ENCODE measurements around the gene CABLES1. TPM values are rescaled to one million over a fixed set of nuclear protein-coding genes. Genes with fewer than 3 reads are reported as not detected.

CABLES1 gene
- polyA plus RNA-seq, 1 donor: 11.1 TPM

GRCh38 chr18:23217781-23218180, 82.5 kb downstream of the CABLES1 start:
- WGBS (ENCODE audit: insufficient coverage, low lambda C conversion rate): no CpG with 5 or more reads among the region's 11 CpGs
- peaks cover 15% of the 10 kb centered on the region for H3K36me3 ChIP-seq (ENCODE audit: control insufficient read depth, insufficient read depth, low read length)
- no peak overlapping the region for H3K27ac ChIP-seq (ENCODE audit: low read length)
- no peaks in the 10 kb centered on the region for H3K27me3 ChIP-seq (ENCODE audit: control insufficient read depth, insufficient read depth, low read length)
- no peaks in the 10 kb centered on the region for H3K4me1 ChIP-seq (ENCODE audit: control insufficient read depth, insufficient read depth, low read length)
- H3K4me3 ChIP-seq (ENCODE audit: low read length): no peak overlapping the region
- DNase-seq: no peak
- no peaks in the 10 kb centered on the region for H3K9me3 ChIP-seq (ENCODE audit: control insufficient read depth, low read depth, low read length)

GRCh38 chr18:23220355-23220754, 85.1 kb downstream of the CABLES1 start:
- Histone ChIP-seq H3K27ac (ENCODE audit: low read length) (no peak overlapping the region), H3K9me3 (ENCODE audit: control insufficient read depth, low read depth, low read length) (no peaks in the 10 kb centered on the region), H3K4me3 (ENCODE audit: low read length) (no peak overlapping the region), H3K36me3 (ENCODE audit: control insufficient read depth, insufficient read depth, low read length) (peaks cover 7% of the 10 kb centered on the region), H3K4me1 (ENCODE audit: control insufficient read depth, insufficient read depth, low read length) (no peaks in the 10 kb centered on the region), H3K27me3 (ENCODE audit: control insufficient read depth, insufficient read depth, low read length) (no peaks in the 10 kb centered on the region)
- no CpG with 5 or more reads among the region's 8 CpGs for WGBS (ENCODE audit: insufficient coverage, low lambda C conversion rate)
- DNase-seq: no peak

GRCh38 chr18:23223641-23224040, 88.4 kb downstream of the CABLES1 start:
- DNase-seq: no peak
- WGBS (ENCODE audit: insufficient coverage, low lambda C conversion rate): no CpG with 5 or more reads among the region's 4 CpGs
- Histone ChIP-seq H3K36me3 (ENCODE audit: control insufficient read depth, insufficient read depth, low read length) (peaks cover 2% of the 10 kb centered on the region), H3K27me3 (ENCODE audit: control insufficient read depth, insufficient read depth, low read length) (no peaks in the 10 kb centered on the region), H3K9me3 (ENCODE audit: control insufficient read depth, low read depth, low read length) (no peaks in the 10 kb centered on the region), H3K4me3 (ENCODE audit: low read length) (no peak overlapping the region), H3K27ac (ENCODE audit: low read length) (no peak overlapping the region), H3K4me1 (ENCODE audit: control insufficient read depth, insufficient read depth, low read length) (peaks cover 11% of the 10 kb centered on the region)

- H3K27me3 ChIP-seq (ENCODE audit: control insufficient read depth, insufficient read depth, low read length): no peaks in the 10 kb centered on the region
- H3K9me3 ChIP-seq (ENCODE audit: control insufficient read depth, low read depth, low read length): no peaks in the 10 kb centered on the region
- WGBS (ENCODE audit: insufficient coverage, low lambda C conversion rate): no CpG with 5 or more reads among the region's 2 CpGs
- H3K27ac ChIP-seq (ENCODE audit: low read length): no peak overlapping the region
- H3K4me3 ChIP-seq (ENCODE audit: low read length): no peak overlapping the region
- H3K36me3 ChIP-seq (ENCODE audit: control insufficient read depth, insufficient read depth, low read length): no peaks in the 10 kb centered on the region
- DNase-seq: no peak
- peaks cover 14% of the 10 kb centered on the region for H3K4me1 ChIP-seq (ENCODE audit: control insufficient read depth, insufficient read depth, low read length)
Observed at GRCh38 chr18:23225503-23225902, 90.2 kb downstream of the CABLES1 start.

- Histone ChIP-seq H3K9me3 (ENCODE audit: control insufficient read depth, low read depth, low read length) (no peaks in the 10 kb centered on the region), H3K27me3 (ENCODE audit: control insufficient read depth, insufficient read depth, low read length) (no peaks in the 10 kb centered on the region), H3K4me1 (ENCODE audit: control insufficient read depth, insufficient read depth, low read length) (peaks cover 14% of the 10 kb centered on the region), H3K36me3 (ENCODE audit: control insufficient read depth, insufficient read depth, low read length) (no peaks in the 10 kb centered on the region), H3K4me3 (ENCODE audit: low read length) (no peak overlapping the region), H3K27ac (ENCODE audit: low read length) (no peak overlapping the region)
- 80% methylated on average over 1 of the region's 3 CpGs for WGBS (ENCODE audit: insufficient coverage, low lambda C conversion rate)
- DNase-seq: no peak
Observed at GRCh38 chr18:23226391-23226790, 91.1 kb downstream of the CABLES1 start.

GRCh38 chr18:23226930-23227725, 91.8 kb downstream of the CABLES1 start:
- Histone ChIP-seq H3K4me1 (ENCODE audit: control insufficient read depth, insufficient read depth, low read length) (peaks cover 18% of the 10 kb centered on the region), H3K27ac (ENCODE audit: low read length) (peak overlapping the region; percentile 24), H3K36me3 (ENCODE audit: control insufficient read depth, insufficient read depth, low read length) (no peaks in the 10 kb centered on the region), H3K4me3 (ENCODE audit: low read length) (no peak overlapping the region), H3K9me3 (ENCODE audit: control insufficient read depth, low read depth, low read length) (no peaks in the 10 kb centered on the region), H3K27me3 (ENCODE audit: control insufficient read depth, insufficient read depth, low read length) (no peaks in the 10 kb centered on the region)
- DNase-seq: peak; percentile 10 to 33
- WGBS (ENCODE audit: insufficient coverage, low lambda C conversion rate): 20% methylated on average over 2 of the region's 11 CpGs

- WGBS (ENCODE audit: insufficient coverage, low lambda C conversion rate): no CpG with 5 or more reads among the region's 2 CpGs
- DNase-seq: peak in 1 of 2 donors; percentile 78
- no peaks in the 10 kb centered on the region for H3K36me3 ChIP-seq (ENCODE audit: control insufficient read depth, insufficient read depth, low read length)
- peaks cover 18% of the 10 kb centered on the region for H3K4me1 ChIP-seq (ENCODE audit: control insufficient read depth, insufficient read depth, low read length)
- H3K9me3 ChIP-seq (ENCODE audit: control insufficient read depth, low read depth, low read length): no peaks in the 10 kb centered on the region
- peak overlapping the region; percentile 24 for H3K27ac ChIP-seq (ENCODE audit: low read length)
- H3K4me3 ChIP-seq (ENCODE audit: low read length): no peak overlapping the region
- H3K27me3 ChIP-seq (ENCODE audit: control insufficient read depth, insufficient read depth, low read length): no peaks in the 10 kb centered on the region
Observed at GRCh38 chr18:23227726-23228070, 92.4 kb downstream of the CABLES1 start.

GRCh38 chr18:23228102-23229061, 93.1 kb downstream of the CABLES1 start:
- WGBS (ENCODE audit: insufficient coverage, low lambda C conversion rate): no CpG with 5 or more reads among the region's 7 CpGs
- no peaks in the 10 kb centered on the region for H3K27me3 ChIP-seq (ENCODE audit: control insufficient read depth, insufficient read depth, low read length)
- no peak overlapping the region for H3K27ac ChIP-seq (ENCODE audit: low read length)
- peak in 1 of 2 donors; percentile 40 for DNase-seq
- no peaks in the 10 kb centered on the region for H3K9me3 ChIP-seq (ENCODE audit: control insufficient read depth, low read depth, low read length)
- no peaks in the 10 kb centered on the region for H3K36me3 ChIP-seq (ENCODE audit: control insufficient read depth, insufficient read depth, low read length)
- peaks cover 18% of the 10 kb centered on the region for H3K4me1 ChIP-seq (ENCODE audit: control insufficient read depth, insufficient read depth, low read length)
- no peak overlapping the region for H3K4me3 ChIP-seq (ENCODE audit: low read length)

- WGBS (ENCODE audit: insufficient coverage, low lambda C conversion rate): no CpG with 5 or more reads among the region's 3 CpGs
- no peak for DNase-seq
Observed at GRCh38 chr18:23229472-23229871, 94.2 kb downstream of the CABLES1 start.

GRCh38 chr18:23230686-23231085, 95.4 kb downstream of the CABLES1 start:
- Histone ChIP-seq H3K4me1 (ENCODE audit: control insufficient read depth, insufficient read depth, low read length) (peaks cover 18% of the 10 kb centered on the region), H3K4me3 (ENCODE audit: low read length) (no peak overlapping the region), H3K36me3 (ENCODE audit: control insufficient read depth, insufficient read depth, low read length) (no peaks in the 10 kb centered on the region), H3K9me3 (ENCODE audit: control insufficient read depth, low read depth, low read length) (no peaks in the 10 kb centered on the region), H3K27ac (ENCODE audit: low read length) (no peak overlapping the region), H3K27me3 (ENCODE audit: control insufficient read depth, insufficient read depth, low read length) (no peaks in the 10 kb centered on the region)
- DNase-seq: no peak
- WGBS (ENCODE audit: insufficient coverage, low lambda C conversion rate): no CpG with 5 or more reads among the region's 4 CpGs

More at GRCh38 chr18:23229472-23229871, 94.2 kb downstream of the CABLES1 start:
- Histone ChIP-seq H3K27ac (ENCODE audit: low read length) (no peak overlapping the region), H3K9me3 (ENCODE audit: control insufficient read depth, low read depth, low read length) (no peaks in the 10 kb centered on the region), H3K4me1 (ENCODE audit: control insufficient read depth, insufficient read depth, low read length) (peaks cover 18% of the 10 kb centered on the region), H3K27me3 (ENCODE audit: control insufficient read depth, insufficient read depth, low read length) (no peaks in the 10 kb centered on the region), H3K36me3 (ENCODE audit: control insufficient read depth, insufficient read depth, low read length) (no peaks in the 10 kb centered on the region), H3K4me3 (ENCODE audit: low read length) (no peak overlapping the region)
